Endothelial cell of coronary artery (primary cell): ENCODE data around the gene ADPRS. TPM values are rescaled to one million over a fixed set of nuclear protein-coding genes. Genes with fewer than 3 reads are reported as not detected.

Experiments used
- total RNA-seq: library from RNA; depleted of rRNA; stranded (reverse); fragments of >200 nt; gene quantifications from 2 replicates; pipeline ENCODE4 v1.2.3, GENCODE V29; 2014

ADPRS gene
- 32.7 and 33.1 TPM in 2 replicates for total RNA-seq

GRCh38 chr1:36088577-36089392, at the start of gene ADPRS:
Gene ADPRS, plus strand, starts transcription at chr1:36088892. Its CDS starts 13 bp downstream, at chr1:36088905.

GRCh38 chr1:36083635-36084496, 4.8 kb upstream of the ADPRS start, which contains the start of gene TEKT2:
Gene TEKT2, plus strand, starts transcription at chr1:36084094. Its CDS starts 828 bp downstream, at chr1:36084922.

GRCh38 chr1:36125129-36125991, 36.7 kb downstream of the ADPRS start, which contains the start of gene COL8A2:
Gene COL8A2, minus strand, starts transcription at chr1:36125222. Its CDS starts 24,980 bp downstream, at chr1:36100242.

Other genes starting within 250 kb of the ADPRS start
- gene AGO1, start 205.7 kb upstream of the ADPRS start, total RNA-seq = 10.2 and 10.6 TPM in 2 replicates
- gene AGO3, start 157.8 kb upstream of the ADPRS start, total RNA-seq = 8.5 and 14.2 TPM in 2 replicates
- 0.09 TPM in 1 of 2 replicates, not detected in the other for gene TEKT2, start 4.8 kb upstream of the ADPRS start, total RNA-seq
- gene COL8A2, start 36.3 kb downstream of the ADPRS start, total RNA-seq = 0.09 and 1.3 TPM in 2 replicates
- 89.8 and 95.6 TPM in 2 replicates for gene TRAPPC3, start 60.6 kb downstream of the ADPRS start, total RNA-seq
- 76.5 and 95.7 TPM in 2 replicates for gene MAP7D1, start 67.3 kb downstream of the ADPRS start, total RNA-seq
- 85.6 and 102 TPM in 2 replicates for gene THRAP3, start 135.6 kb downstream of the ADPRS start, total RNA-seq
- 0.63 and 3.9 TPM in 2 replicates for gene SH3D21, start 217.5 kb downstream of the ADPRS start, total RNA-seq
- gene EVA1B, start 234.8 kb downstream of the ADPRS start, total RNA-seq = 88.8 and 145 TPM in 2 replicates